ENCODE measurements around the gene BTBD9.

Gene BTBD9

DNA sequence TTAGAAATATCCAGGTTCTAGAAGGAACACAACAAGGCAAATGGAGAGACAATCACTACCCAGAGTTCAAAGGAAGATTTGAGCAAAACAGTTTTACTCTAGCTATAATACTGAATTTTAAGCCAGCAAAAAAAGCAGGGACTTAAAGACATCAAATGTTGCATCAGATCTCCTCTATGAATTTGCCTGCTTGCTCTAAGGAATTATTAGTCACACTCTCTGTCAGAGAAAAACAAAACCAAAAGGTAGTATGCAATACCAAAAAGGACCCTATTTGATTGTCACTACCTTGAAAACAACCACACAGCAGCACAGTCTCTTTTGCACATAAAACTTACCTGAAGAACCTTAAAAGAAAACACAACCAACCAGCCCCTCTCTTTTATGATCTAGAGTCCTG is 46.3 kb downstream of the BTBD9 start:
- DNase-seq = no peak

GRCh38 chr6:38591439-38591838 is 48.3 kb downstream of the BTBD9 start:
- no peak for DNase-seq

DNA sequence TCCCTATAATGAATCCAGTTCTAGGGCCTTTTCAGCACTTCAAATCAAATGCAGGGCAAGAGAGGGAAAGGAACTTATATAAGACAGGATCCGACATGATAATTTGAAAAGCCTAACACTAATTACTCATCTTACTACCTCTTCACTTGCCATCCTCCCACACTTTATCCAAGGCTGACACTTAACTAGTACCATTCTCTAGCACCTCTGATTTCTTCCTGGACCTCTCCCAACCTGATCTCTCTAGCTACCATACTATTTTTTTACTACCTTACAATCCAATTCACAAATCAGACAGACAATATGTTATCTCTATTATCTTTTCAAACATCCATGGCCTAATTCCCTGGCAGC is 50.4 kb downstream of the BTBD9 start:
- no peak for DNase-seq

DNA sequence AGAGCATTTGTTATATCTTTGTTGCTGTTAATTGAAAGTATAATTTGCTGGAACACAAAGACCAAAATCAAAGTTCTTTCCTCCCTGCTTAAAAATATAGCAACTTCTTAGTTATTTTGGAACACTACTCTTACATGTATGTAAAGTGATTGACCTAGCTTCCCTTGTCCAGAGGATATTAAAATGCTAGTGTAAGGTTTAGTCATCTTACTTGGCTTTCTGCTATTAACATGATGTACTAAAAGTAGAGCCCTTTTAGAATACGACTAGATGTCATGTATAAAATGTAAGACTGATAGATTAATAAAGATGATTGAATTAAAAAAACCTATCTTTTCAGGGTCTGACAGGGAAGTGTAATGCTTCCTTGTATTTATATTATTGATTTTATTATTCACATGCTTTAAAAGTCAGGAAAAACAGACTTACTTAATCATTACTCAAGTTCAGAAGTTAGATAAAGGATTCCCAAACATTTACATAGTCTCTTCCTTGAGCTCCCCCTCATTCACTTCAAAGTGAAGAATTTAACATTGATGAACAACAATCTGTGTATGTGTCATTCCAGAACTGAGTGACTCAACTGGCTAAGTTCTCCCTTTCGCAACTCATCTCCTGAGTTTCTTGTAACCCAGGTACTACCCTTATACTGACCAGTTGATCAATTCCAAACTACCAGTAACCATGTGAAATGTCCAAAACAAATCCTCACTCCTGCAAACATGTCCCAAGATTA is 50.9 kb downstream of the BTBD9 start:
- no peak for DNase-seq

DNA sequence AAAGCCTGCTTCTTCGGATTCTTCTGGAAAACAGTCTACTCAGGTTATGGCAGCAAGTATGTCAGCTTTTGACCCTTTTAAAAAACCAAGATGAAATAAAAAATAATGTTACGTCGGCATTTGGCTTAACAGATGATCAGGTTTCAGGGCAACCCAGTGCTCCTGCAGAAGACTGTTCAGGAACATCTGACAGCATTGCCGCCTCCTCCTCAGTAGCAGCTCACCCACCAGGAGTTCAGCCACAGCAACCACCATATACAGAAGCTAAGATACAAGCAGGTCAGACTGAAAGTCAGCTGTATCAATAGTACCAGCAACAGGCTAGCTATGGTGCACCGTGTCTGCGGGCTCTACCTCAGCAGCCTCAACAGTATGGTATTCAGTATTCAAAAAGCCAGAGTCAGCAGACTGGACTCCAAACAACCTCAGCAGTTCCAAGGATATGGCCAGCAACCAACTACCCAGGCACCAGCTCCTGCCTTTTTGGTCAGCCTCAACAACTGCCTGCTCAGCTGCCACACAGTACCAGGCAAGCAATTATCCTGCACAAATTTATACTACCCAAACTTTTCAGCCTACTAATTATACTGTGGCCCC is 51.9 kb downstream of the BTBD9 start:
- DNase-seq = no peak

GRCh38 chr6:38586992-38587391 is 52.7 kb downstream of the BTBD9 start:
- DNase-seq = no peak

DNA sequence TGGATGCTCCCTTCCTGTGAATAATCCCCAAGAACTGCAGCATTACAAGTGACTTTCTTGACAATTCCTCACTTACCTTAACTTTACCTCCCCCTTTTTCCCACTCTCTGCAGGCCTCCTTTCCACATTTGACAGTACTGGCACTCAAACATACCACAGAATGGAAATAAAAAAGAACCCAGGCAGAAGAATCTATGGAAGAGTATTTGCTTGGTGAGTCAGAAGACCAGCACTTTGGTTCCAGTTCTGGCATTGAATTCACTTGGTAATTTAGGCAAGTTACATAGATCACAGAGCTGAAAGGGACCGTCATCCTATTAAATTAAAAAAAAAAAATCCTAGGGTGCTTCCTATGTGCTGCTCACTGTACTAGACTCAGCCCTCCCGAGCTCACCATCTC is 55.0 kb downstream of the BTBD9 start:
- DNase-seq = no peak

DNA sequence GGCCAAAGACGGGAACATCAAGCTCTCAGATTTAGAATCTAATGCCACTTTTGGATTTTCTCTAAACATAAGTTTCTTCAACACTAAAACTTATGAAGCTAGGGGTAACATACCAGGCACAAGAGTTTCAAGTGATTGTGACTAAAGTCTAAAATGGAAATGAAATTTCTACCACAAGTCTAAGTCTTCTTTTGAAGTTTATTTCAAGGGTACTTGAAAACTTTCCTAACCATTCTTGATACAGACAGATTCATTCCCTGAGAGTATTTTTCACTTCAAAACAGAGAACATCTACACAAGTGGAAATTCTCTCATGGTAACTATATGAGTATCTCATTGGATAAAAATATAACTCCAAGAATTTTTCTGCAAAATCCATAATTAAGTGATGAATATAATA is 56.2 kb downstream of the BTBD9 start:
- no peak for DNase-seq

DNA sequence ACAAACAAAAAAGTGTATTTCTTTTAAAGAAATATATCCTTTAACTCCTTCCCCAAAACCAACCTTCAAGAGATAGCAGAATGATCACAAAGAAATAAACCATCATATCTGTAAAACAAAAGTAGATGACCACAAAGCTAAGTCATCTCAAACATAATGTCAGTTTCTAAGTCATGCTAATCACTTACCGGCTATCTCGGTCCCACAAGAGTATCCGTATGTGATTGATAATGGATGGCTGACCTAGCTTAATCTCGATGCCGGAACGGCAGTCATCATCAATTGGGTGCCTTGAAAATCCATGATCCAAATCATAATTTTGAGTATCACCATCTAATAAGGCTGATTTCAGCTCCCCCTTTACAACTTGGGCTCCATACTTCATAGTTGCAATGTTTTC is 59.7 kb downstream of the BTBD9 start:
- DNase-seq = no peak

DNA sequence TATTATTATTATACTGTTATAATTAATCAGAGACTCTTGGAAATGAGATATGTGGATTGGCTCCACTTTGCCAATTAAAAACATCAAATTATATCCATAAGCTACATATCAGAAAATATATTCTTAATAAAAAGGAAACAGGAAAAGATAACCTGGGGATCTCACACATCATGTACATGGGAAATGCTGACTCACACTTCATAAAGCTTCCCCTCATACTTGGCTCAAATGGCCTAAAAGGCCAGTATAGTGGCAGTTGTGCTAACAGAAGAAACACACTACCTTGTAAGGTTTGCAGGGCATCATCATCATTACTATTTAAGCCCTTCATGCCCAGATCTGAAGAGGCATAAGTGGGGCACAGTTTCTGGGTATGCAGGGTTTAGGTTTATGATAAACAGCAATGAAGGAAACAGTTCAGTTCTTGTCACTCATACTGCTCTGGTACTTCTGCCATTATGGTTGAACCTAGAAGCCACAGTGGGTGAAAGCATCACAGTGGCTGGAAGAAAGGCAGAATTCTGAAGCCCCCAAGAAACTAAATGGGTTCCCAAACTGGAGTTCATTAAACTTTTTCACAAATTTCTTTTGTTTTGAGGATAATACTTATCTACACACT is 60.6 kb downstream of the BTBD9 start:
- DNase-seq = no peak

- DNase-seq = no peak
Observed at GRCh38 chr6:38578075-38578474, 61.7 kb downstream of the BTBD9 start.

- no peak for DNase-seq
Observed at GRCh38 chr6:38577492-38577891, 62.2 kb downstream of the BTBD9 start.

DNA sequence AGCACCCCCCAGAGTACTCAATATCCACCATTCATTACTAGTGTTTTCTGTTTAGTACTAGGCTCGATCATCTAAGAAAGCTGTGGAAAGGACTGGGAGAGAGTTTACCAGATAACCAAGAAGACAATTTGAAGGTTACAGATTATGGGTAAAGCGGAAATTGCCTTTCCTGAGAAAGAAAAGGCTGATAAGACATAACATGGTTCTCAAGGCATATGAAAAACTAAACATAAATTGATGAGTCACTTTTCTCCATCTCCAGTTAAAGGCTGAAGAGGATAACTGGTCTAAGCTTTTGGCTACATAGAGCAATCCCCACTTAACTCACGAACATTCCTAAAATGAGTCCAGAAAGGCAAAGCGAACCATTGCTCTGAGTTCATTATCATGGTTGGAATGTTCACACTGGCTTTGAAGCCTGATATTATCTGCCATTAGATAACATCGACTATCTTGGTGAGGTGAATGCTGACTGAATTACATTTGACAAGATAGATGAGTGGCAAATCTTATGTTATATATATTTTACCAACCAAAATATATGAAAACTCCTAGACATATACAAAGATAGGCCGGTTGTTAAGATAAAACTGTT is 65.8 kb downstream of the BTBD9 start:
- DNase-seq = no peak

DNA sequence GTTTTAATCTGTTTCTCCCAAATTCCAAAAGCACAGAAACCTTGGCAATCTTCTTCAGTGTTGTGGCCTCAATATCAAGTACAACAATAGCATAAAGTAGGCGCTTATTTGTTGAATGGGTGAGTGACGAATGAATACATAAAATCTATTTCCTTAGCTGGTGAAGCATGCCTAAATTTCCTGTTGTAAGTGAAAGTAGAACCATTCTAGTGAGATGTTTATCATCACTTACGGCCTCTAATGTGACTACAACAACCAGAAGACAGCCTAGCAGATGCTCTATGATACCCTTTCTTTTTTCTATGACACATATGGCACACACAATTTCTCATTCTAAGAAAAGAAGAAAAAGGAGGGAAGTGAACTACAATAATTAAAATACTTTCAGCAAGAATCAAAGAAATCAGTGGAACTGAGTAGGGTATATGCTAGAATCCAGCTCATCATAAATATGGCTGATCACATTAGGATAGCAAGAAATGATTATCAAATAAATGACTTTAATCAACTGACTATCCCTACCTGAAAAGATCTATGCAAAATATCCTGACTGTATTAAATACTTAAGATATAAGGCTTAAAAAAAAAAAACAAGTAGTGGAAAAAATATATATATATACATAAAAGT is 67.4 kb downstream of the BTBD9 start:
- no peak for DNase-seq

DNA sequence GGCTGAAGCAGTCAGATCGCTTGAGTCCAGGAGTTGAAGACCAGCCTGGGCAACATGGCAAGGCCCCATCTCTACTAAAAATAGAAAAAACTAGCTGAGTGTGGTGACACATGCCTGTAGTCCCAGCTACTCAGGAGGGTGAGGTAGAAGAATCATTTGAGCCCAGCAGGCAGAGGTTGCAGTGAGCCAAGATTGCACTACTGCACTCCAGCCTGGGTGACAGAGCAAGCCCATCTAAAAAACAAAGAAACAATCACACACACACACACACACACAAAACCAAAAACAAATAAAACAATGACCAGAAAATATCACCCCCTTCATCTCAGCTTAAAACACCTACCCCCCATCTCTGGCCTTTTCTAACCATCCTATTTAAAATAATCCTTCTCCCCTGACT is 68.0 kb downstream of the BTBD9 start:
- no peak for DNase-seq

DNA sequence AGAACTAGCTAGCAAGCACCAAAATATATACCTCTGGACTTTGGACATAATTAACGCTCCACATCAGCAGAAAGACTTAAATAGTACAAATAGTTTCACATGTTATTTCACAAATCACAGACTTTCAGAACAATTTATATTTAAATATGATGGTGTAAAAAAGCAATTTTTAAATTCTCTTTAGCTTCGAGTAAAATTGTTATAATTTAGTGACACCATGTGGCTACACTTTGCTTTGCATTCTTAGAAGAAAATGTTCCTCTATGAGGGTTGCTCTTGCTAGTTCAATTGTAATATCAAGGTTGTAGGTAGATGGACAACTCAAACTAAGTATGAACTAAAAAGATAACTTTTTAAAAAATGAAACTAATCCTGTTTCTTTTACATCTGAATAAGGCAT is 69.0 kb downstream of the BTBD9 start:
- DNase-seq = no peak

GRCh38 chr6:38567436-38567835 is 72.3 kb downstream of the BTBD9 start:
- peak in 1 of 2 experiments; percentile 3 for DNase-seq

GRCh38 chr6:38566295-38567030 is 73.3 kb downstream of the BTBD9 start:
- DNase-seq = no peak

- no peak for DNase-seq
Observed at GRCh38 chr6:38564301-38564700, 75.4 kb downstream of the BTBD9 start.

GRCh38 chr6:38555606-38556005 is 84.1 kb downstream of the BTBD9 start:
- DNase-seq = no peak

- DNase-seq = no peak
Observed at GRCh38 chr6:38554700-38555413, 84.9 kb downstream of the BTBD9 start.

GRCh38 chr6:38554014-38554413 is 85.7 kb downstream of the BTBD9 start:
- no peak for DNase-seq

Measured in NCI-H1930 (cell line).